CD4-positive, alpha-beta T cell (primary cell): ENCODE measurements around the gene TEKT4. TPM values are rescaled to one million over a fixed set of nuclear protein-coding genes. Genes with fewer than 3 reads are reported as not detected.
A peak's percentile ranks its signal among the peaks of the same experiment; 100 is the strongest.

ENCODE experiments used
- ATAC-seq: fragments of 200-7000 bp; cut with Tn5 transposase; one replicate; pipeline ENCODE4 v1.10.0; 2022; ENCODE audit warnings: mild to moderate bottlenecking; ENCODE audit not compliant: poor library complexity
- CTCF ChIA-PET: fragments of 350-600 bp; sonication (Branson Sonifier 250); formaldehyde crosslinking; loops from one replicate; lab custom pipeline; 2021; ENCODE audit warnings: antibody characterized with exemption, inconsistent platforms; lab: Charles Lee
- POLR2A ChIA-PET: fragments of 350-600 bp; sonication (Branson Sonifier 250); formaldehyde crosslinking; loops from one replicate; lab custom pipeline; 2021; ENCODE audit warnings: antibody characterized with exemption, inconsistent platforms; lab: Charles Lee
- DNase-seq, 14 experiments: peaks; one replicate each; pipeline ENCODE4 v3.0.0-alpha.2; 2013 to 2020; ENCODE audit warnings: mixed read lengths in 2 of 14
- H3K27ac ChIP-seq, 2 donors: one replicate each; pipeline versions ENCODE4 v1.5.1 to v1.7.0; 2013; ENCODE audit warnings: low read length in 2 of 2, low read depth in 1 of 2, mild to moderate bottlenecking in 1 of 2
- H3K27me3 ChIP-seq, 2 experiments: 1 replicate in 1 of 2; 2 replicates in 1 of 2; pipeline versions ENCODE4 v1.6.1 to v1.7.0; 2013; ENCODE audit warnings: low read length in 2 of 2, control low read depth in 1 of 2, mild to moderate bottlenecking in 1 of 2, moderate library complexity in 1 of 2; ENCODE audit not compliant: insufficient read depth in 2 of 2, control insufficient read depth in 1 of 2
- H3K36me3 ChIP-seq: one replicate; pipeline ENCODE4 v1.6.1; 2013; ENCODE audit warnings: low read length, control low read depth; ENCODE audit not compliant: insufficient read depth
- H3K4me1 ChIP-seq: one replicate; pipeline ENCODE4 v1.6.1; 2013; ENCODE audit warnings: low read length, control low read depth; ENCODE audit not compliant: insufficient read depth
- H3K4me3 ChIP-seq: one replicate; pipeline ENCODE4 v1.5.1; 2013; ENCODE audit warnings: mild to moderate bottlenecking, low read length, moderate library complexity
- H3K9me3 ChIP-seq, 2 experiments: 1 replicate in 1 of 2; 2 replicates in 1 of 2; pipeline versions ENCODE4 v1.6.1 to v1.7.0; 2013; ENCODE audit warnings: low read length in 2 of 2, mild to moderate bottlenecking in 2 of 2, control low read depth in 1 of 2, moderate library complexity in 1 of 2; ENCODE audit not compliant: control insufficient read depth in 1 of 2, insufficient read depth in 1 of 2
- H3K27ac Mint-ChIP-seq: one replicate; pipeline ENCODE4 v1.8.0; 2020; ENCODE audit warnings: mixed read lengths
- H3K27me3 Mint-ChIP-seq: one replicate; pipeline ENCODE4 v1.8.0; 2021; ENCODE audit warnings: mixed read lengths
- H3K36me3 Mint-ChIP-seq: one replicate; pipeline ENCODE4 v1.8.0; 2021; ENCODE audit warnings: low read depth, mixed read lengths
- H3K4me1 Mint-ChIP-seq: one replicate; pipeline ENCODE4 v1.8.0; 2021; ENCODE audit warnings: low read depth, mixed read lengths
- H3K4me3 Mint-ChIP-seq: one replicate; pipeline ENCODE4 v1.8.0; 2020; ENCODE audit warnings: mild to moderate bottlenecking, mixed read lengths
- H3K9me3 Mint-ChIP-seq: one replicate; pipeline ENCODE4 v1.8.0; 2020; ENCODE audit warnings: mixed read lengths
- intact Hi-C, 2 experiments: fragments of 100-400 bp; cut with DNase I in 1 of 2; cut with micrococcal nuclease in 1 of 2; formaldehyde crosslinking; loops; one replicate each; pipeline versions ENCODE4 v1.15.1 to v1.9.0; 2023 to 2025; cut with DNase I, micrococcal nuclease
- total RNA-seq, 174 experiments: library from RNA in 2 of 174; stranded (reverse) in 2 of 174; gene quantifications; one replicate each; pipeline ENCODE4 v1.2.3 and lab custom pipeline; 2021 to 2026
- TF ChIP-seq, protein P1 (sequence below): fragments of 200-600 bp; IDR thresholded peaks from one replicate; pipeline ENCODE4 v1.8.0; 2022; ENCODE audit warnings: antibody characterized with exemption, mild to moderate bottlenecking

The TEKT4 gene
- total RNA-seq, 2 experiments from 2014 or later, result not detected

GRCh38 chr2:94869552-94870439 lies 1.4 kb upstream of the TEKT4 start:
- no peaks in the 10 kb centered on the region for H3K9me3 Mint-ChIP-seq
- intact Hi-C loops, result loop anchor here in 1 of 2 experiments (5.0 kb wide), 1 partner anchor 248 kb away; no protein-coding TSS in a partner anchor
- POLR2A ChIA-PET, result no interaction called here
- H3K27ac ChIP-seq, result no peak overlapping the region
- TF ChIP-seq, protein P1, sequence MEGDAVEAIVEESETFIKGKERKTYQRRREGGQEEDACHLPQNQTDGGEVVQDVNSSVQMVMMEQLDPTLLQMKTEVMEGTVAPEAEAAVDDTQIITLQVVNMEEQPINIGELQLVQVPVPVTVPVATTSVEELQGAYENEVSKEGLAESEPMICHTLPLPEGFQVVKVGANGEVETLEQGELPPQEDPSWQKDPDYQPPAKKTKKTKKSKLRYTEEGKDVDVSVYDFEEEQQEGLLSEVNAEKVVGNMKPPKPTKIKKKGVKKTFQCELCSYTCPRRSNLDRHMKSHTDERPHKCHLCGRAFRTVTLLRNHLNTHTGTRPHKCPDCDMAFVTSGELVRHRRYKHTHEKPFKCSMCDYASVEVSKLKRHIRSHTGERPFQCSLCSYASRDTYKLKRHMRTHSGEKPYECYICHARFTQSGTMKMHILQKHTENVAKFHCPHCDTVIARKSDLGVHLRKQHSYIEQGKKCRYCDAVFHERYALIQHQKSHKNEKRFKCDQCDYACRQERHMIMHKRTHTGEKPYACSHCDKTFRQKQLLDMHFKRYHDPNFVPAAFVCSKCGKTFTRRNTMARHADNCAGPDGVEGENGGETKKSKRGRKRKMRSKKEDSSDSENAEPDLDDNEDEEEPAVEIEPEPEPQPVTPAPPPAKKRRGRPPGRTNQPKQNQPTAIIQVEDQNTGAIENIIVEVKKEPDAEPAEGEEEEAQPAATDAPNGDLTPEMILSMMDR, result no peak
- no peaks in the 10 kb centered on the region for H3K4me1 Mint-ChIP-seq
- no peaks in the 10 kb centered on the region for H3K36me3 ChIP-seq
- peaks cover 42% of the 10 kb centered on the region for H3K27me3 Mint-ChIP-seq
- H3K27me3 ChIP-seq, result peaks cover 4 to 5% of the 10 kb centered on the region in 2 experiments
- H3K27ac Mint-ChIP-seq, result no peak overlapping the region
- no peak for DNase-seq
- no peak overlapping the region for H3K4me3 Mint-ChIP-seq
- no peak for ATAC-seq
- peaks cover 0 to 15% of the 10 kb centered on the region in 2 experiments for H3K9me3 ChIP-seq
- peaks cover 6% of the 10 kb centered on the region for H3K4me1 ChIP-seq
- H3K36me3 Mint-ChIP-seq, result no peaks in the 10 kb centered on the region
- CTCF ChIA-PET, result no interaction called here
- no peak overlapping the region for H3K4me3 ChIP-seq

DNA sequence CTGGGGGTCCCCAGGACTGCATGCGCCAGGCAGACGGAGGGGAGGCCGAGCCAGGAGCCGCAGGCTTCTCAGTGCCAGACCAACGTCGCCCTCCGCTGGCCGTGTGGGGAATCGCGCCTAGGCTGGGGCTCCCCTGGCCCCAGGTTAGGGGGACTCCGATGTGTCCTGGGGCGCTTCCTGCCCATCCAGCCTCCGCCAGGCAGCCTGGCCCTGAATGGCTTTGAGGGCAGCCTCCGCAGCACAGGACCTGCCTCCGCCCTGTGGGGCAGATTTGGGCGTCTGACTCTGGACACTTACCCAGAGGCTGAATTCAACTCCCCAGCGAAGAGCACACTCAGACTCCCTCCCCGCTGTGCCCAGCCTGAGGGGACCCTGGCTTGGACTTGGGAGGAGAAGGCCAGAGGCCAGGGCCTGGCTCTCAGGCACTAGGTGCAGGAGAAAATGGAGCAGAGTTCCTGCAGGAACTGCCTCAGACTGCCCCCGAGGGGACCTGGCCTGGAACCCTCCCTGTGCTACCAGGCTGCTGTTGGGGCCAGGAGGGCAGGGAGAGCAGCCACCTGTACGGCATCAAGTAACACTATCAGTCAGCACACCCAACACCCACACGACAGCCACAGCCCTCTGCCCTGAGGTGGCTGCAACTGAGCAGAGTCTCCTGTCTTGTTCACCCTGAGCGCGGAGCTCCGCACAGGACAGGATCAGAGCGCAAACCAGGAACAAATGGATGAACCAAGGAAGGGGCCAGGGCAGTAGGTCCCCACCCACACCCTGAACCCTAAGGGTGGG lies 597 bp upstream of the TEKT4 start:
- H3K4me3 Mint-ChIP-seq, result no peak overlapping the region
- peaks cover 2 to 4% of the 10 kb centered on the region in 2 experiments for H3K27me3 ChIP-seq
- ATAC-seq (no peak), DNase-seq (peak in 2 of 14 experiments; percentile 13 to 31)
- peaks cover 6% of the 10 kb centered on the region for H3K4me1 ChIP-seq
- H3K9me3 Mint-ChIP-seq, result no peaks in the 10 kb centered on the region
- no peak overlapping the region for H3K4me3 ChIP-seq
- intact Hi-C loops, result loop anchor here in 1 of 2 experiments (5.0 kb wide), 1 partner anchor 247 kb away; no protein-coding TSS in a partner anchor
- POLR2A ChIA-PET, result no interaction called here
- H3K27me3 Mint-ChIP-seq, result peaks cover 37% of the 10 kb centered on the region
- no peaks in the 10 kb centered on the region for H3K36me3 ChIP-seq
- peaks cover 0 to 15% of the 10 kb centered on the region in 2 experiments for H3K9me3 ChIP-seq
- no peaks in the 10 kb centered on the region for H3K4me1 Mint-ChIP-seq
- no peak overlapping the region for H3K27ac ChIP-seq
- TF ChIP-seq, protein P1, result no peak
- CTCF ChIA-PET, result no interaction called here
- H3K36me3 Mint-ChIP-seq, result no peaks in the 10 kb centered on the region
- no peak overlapping the region for H3K27ac Mint-ChIP-seq

DNA sequence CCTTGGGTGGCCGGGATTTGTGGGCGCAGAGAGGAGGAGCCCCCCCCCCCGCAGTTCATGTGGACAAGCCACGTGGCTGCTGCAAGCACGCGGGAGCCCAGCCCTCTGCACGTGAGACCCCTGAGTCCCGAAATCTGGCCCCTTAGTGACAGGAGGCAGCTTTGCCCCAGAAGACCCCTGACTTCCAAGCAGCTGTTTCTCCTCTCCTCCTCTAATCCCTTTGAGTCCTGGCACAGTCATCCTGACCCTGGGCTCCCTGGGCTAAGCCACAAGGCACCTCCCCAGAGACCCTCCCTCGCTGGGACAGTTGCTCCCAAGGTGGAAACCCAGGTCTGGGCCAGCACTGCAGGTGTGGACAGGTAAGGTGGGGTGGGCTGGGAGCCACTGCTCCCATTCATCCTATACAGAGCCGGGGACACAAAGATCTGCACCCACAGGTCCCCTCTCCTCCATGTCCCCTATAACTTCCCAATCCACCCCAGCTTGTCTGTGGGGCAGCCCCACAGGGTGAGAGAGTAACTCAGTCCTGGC lies 923 bp downstream of the TEKT4 start:
- Mint-ChIP-seq H3K4me1 (no peaks in the 10 kb centered on the region), H3K27ac (no peak overlapping the region), H3K9me3 (no peaks in the 10 kb centered on the region), H3K27me3 (peaks cover 32% of the 10 kb centered on the region), H3K36me3 (no peaks in the 10 kb centered on the region), H3K4me3 (no peak overlapping the region)
- Histone ChIP-seq H3K9me3 (peaks cover 0 to 15% of the 10 kb centered on the region in 2 experiments), H3K4me1 (peaks cover 6% of the 10 kb centered on the region), H3K27me3 (peaks cover 2 to 4% of the 10 kb centered on the region in 2 experiments), H3K27ac (no peak overlapping the region), H3K36me3 (no peaks in the 10 kb centered on the region), H3K4me3 (no peak overlapping the region)
- ChIA-PET CTCF (no interaction called here), POLR2A (no interaction called here)
- TF ChIP-seq, protein P1, result no peak
- ATAC-seq, result no peak
- intact Hi-C loops, result loop anchor here in 1 of 2 experiments (5.0 kb wide), 1 partner anchor 245 kb away; no protein-coding TSS in a partner anchor
- peak in 1 of 14 experiments; percentile 27 for DNase-seq
